GM18873 (cell line): ENCODE data around the gene MAP4K2.

Experiments used
- ATAC-seq: cut with Tn5 transposase; IDR thresholded peaks from one replicate; pipeline ENCODE4 v1.9.1; 2021; ENCODE audit warnings: mild to moderate bottlenecking, moderate library complexity, moderate number of reproducible peaks; ENCODE audit not compliant: unreplicated experiment, low FRiP score

The MAP4K2 gene

GRCh38 chr11:64794526-64794925 lies 8.5 kb downstream of the MAP4K2 start:
- no peak for ATAC-seq

GRCh38 chr11:64793271-64794160 lies 9.5 kb downstream of the MAP4K2 start:
- no peak for ATAC-seq

- ATAC-seq = no peak
These were observed 10.5 kb downstream of the MAP4K2 start for GRCh38 chr11:64792482-64792881.

- ATAC-seq = no peak
These were observed 11.2 kb downstream of the MAP4K2 start for GRCh38 chr11:64791781-64792291.

- ATAC-seq = no peak
These were observed 12.6 kb downstream of the MAP4K2 start for GRCh38 chr11:64790205-64791095.

GRCh38 chr11:64789331-64790204 lies 13.4 kb downstream of the MAP4K2 start:
- ATAC-seq = no peak

- no peak for ATAC-seq
These were observed 14.4 kb downstream of the MAP4K2 start for GRCh38 chr11:64788321-64789215.

GRCh38 chr11:64787526-64788320 lies 15.3 kb downstream of the MAP4K2 start:
- no peak for ATAC-seq

- ATAC-seq = no peak
These were observed 16.7 kb downstream of the MAP4K2 start for GRCh38 chr11:64786308-64786707.

- no peak for ATAC-seq
These were observed 18.0 kb downstream of the MAP4K2 start for GRCh38 chr11:64784813-64785581.

GRCh38 chr11:64778473-64779298 lies 24.3 kb downstream of the MAP4K2 start, which contains the start of gene SF1:
TSS of gene SF1 (minus strand) at chr11:64778542. CDS start at chr11:64778392, 150 bp downstream.
- peak; percentile 80 for ATAC-seq

GRCh38 chr11:64778223-64778472 lies 24.9 kb downstream of the MAP4K2 start:
- no peak for ATAC-seq

- ATAC-seq = no peak
These were observed 25.4 kb downstream of the MAP4K2 start for GRCh38 chr11:64777449-64778222.

- no peak for ATAC-seq
These were observed 26.1 kb downstream of the MAP4K2 start for GRCh38 chr11:64776875-64777274.

GRCh38 chr11:64776425-64776824 lies 26.6 kb downstream of the MAP4K2 start:
- ATAC-seq = no peak

GRCh38 chr11:64774144-64774543 lies 28.9 kb downstream of the MAP4K2 start:
- ATAC-seq = no peak
